CD14-positive monocyte (primary cell): ENCODE measurements around the gene KHDRBS2. TPM values are rescaled to one million over a fixed set of nuclear protein-coding genes. Genes with fewer than 3 reads are reported as not detected.

Experiments used
- DNase-seq, 3 donors: peaks; one replicate each; pipeline ENCODE4 v3.0.0-alpha.2; 2011 to 2022
- H2AFZ ChIP-seq: 2 replicates; pipeline ENCODE4 v1.6.0; 2012; ENCODE audit warnings: mild to moderate bottlenecking, low read depth, low read length, inconsistent platforms; ENCODE audit not compliant: insufficient read depth, poor library complexity, severe bottlenecking
- H3K27ac ChIP-seq, 2 donors: 1 replicate in 1 of 2; 2 replicates in 1 of 2; pipeline ENCODE4 v1.5.1; 2012 to 2013; ENCODE audit warnings: low read length in 2 of 2, control low read depth in 1 of 2, inconsistent platforms in 1 of 2, low read depth in 1 of 2, mild to moderate bottlenecking in 1 of 2
- H3K27me3 ChIP-seq, 2 donors: one replicate each; pipeline versions ENCODE4 v1.6.0 to v1.6.1; 2011 to 2013; ENCODE audit warnings: low read length in 2 of 2; ENCODE audit not compliant: control insufficient read depth in 2 of 2, insufficient read depth in 2 of 2
- H3K36me3 ChIP-seq, 2 donors: replicated peaks in 1 of 2; 1 replicate in 1 of 2; 2 replicates in 1 of 2; pipeline versions ENCODE4 v1.5.1 to v1.6.1; 2012 to 2013; ENCODE audit warnings: low read length in 2 of 2, control low read depth in 1 of 2, inconsistent platforms in 1 of 2, mild to moderate bottlenecking in 1 of 2; ENCODE audit not compliant: insufficient read depth in 2 of 2, control insufficient read depth in 1 of 2
- H3K4me1 ChIP-seq, 2 donors: 1 replicate in 1 of 2; 2 replicates in 1 of 2; pipeline versions ENCODE4 v1.5.1 to v1.6.1; 2012 to 2013; ENCODE audit warnings: low read length in 2 of 2, control low read depth in 1 of 2, inconsistent platforms in 1 of 2, mild to moderate bottlenecking in 1 of 2, moderate library complexity in 1 of 2; ENCODE audit not compliant: insufficient read depth in 2 of 2, control insufficient read depth in 1 of 2
- H3K4me2 ChIP-seq: replicated peaks from 2 replicates; pipeline ENCODE3; 2012; ENCODE audit warnings: low read length, moderate library complexity, mild to moderate bottlenecking; ENCODE audit not compliant: poor library complexity, severe bottlenecking; ENCODE audit errors: extremely low read depth
- H3K4me3 ChIP-seq, 3 experiments: fragments of 200-600 bp in 1 of 3; sonication (generic) in 1 of 3; replicated peaks in 1 of 3; 1 replicate in 2 of 3; 2 replicates in 1 of 3; pipeline ENCODE4 v1.5.1; 2011 to 2013; ENCODE audit warnings: low read length in 3 of 3, mild to moderate bottlenecking in 3 of 3, control low read depth in 2 of 3, low read depth in 2 of 3, inconsistent platforms in 1 of 3, moderate library complexity in 1 of 3
- H3K79me2 ChIP-seq: 2 replicates; pipeline ENCODE4 v1.6.0; 2012; ENCODE audit warnings: mild to moderate bottlenecking, control low read depth, inconsistent platforms, low read length, moderate library complexity; ENCODE audit not compliant: insufficient read depth
- H3K9ac ChIP-seq: 2 replicates; pipeline ENCODE4 v1.6.0; 2017; ENCODE audit warnings: low read length, mild to moderate bottlenecking; ENCODE audit not compliant: insufficient read depth, poor library complexity, severe bottlenecking
- H3K9me3 ChIP-seq, 2 donors: replicated peaks in 1 of 2; 1 replicate in 1 of 2; 2 replicates in 1 of 2; pipeline versions ENCODE4 v1.5.1 to v1.6.1; 2012 to 2013; ENCODE audit warnings: low read length in 2 of 2, control low read depth in 1 of 2; ENCODE audit not compliant: control insufficient read depth in 1 of 2, insufficient read depth in 1 of 2
- H4K20me1 ChIP-seq: 2 replicates; pipeline ENCODE4 v1.6.0; 2012; ENCODE audit warnings: mild to moderate bottlenecking, low read length, control low read depth, moderate library complexity; ENCODE audit not compliant: insufficient read depth
- H3K27ac Mint-ChIP-seq, 7 donors: one replicate each; pipeline ENCODE4 v1.8.0; 2020; ENCODE audit warnings: mild to moderate bottlenecking in 7 of 7, mixed read lengths in 7 of 7, moderate library complexity in 6 of 7, inconsistent platforms in 2 of 7
- H3K27me3 Mint-ChIP-seq, 3 donors: one replicate each; pipeline ENCODE4 v1.8.0; 2021 to 2022; ENCODE audit warnings: low read depth in 3 of 3, mild to moderate bottlenecking in 3 of 3, mixed read lengths in 3 of 3, moderate library complexity in 3 of 3, inconsistent platforms in 1 of 3
- H3K36me3 Mint-ChIP-seq, 2 donors: one replicate each; pipeline ENCODE4 v1.8.0; 2020; ENCODE audit warnings: mixed read lengths in 2 of 2, inconsistent platforms in 1 of 2, mild to moderate bottlenecking in 1 of 2
- H3K4me1 Mint-ChIP-seq: one replicate; pipeline ENCODE4 v1.8.0; 2020; ENCODE audit warnings: mild to moderate bottlenecking, mixed read lengths
- H3K4me3 Mint-ChIP-seq, 2 donors: one replicate each; pipeline ENCODE4 v1.8.0; 2020; ENCODE audit warnings: mild to moderate bottlenecking in 2 of 2, mixed read lengths in 2 of 2, moderate library complexity in 1 of 2
- H3K9me3 Mint-ChIP-seq, 7 donors: one replicate each; pipeline ENCODE4 v1.8.0; 2020 to 2022; ENCODE audit warnings: mixed read lengths in 7 of 7, mild to moderate bottlenecking in 6 of 7, moderate library complexity in 6 of 7, inconsistent platforms in 2 of 7
- WGBS: methylation state at CpG from one replicate; pipeline ENCODE4 v1.1.5; 2013; ENCODE audit warnings: missing lambda C conversion rate; ENCODE audit not compliant: insufficient coverage; 5-methylcytosine and 5-hydroxymethylcytosine counted together
- intact Hi-C, 2 donors: fragments of 100-400 bp; cut with micrococcal nuclease; formaldehyde crosslinking; loops; one replicate each; pipeline versions ENCODE4 v1.15.0 to v1.15.1; 2023
- polyA plus RNA-seq, 3 donors: library from polyadenylated mRNA; depleted of rRNA in 1 of 3; unstranded in 2 of 3; stranded (reverse) in 1 of 3; fragments of 300-500 nt in 2 of 3; fragments of >200 nt in 1 of 3; fragmentation: Illumina TruSeq in 2 of 3; gene quantifications; 1 replicate in 2 of 3; 2 replicates in 1 of 3; pipeline ENCODE4 v1.2.3, GENCODE V29; 2012 to 2021
- TF ChIP-seq, protein P1 (sequence below): fragments of 200-600 bp; IDR thresholded peaks from one replicate; pipeline ENCODE4 v1.8.0; 2022; ENCODE audit warnings: antibody characterized with exemption, mild to moderate bottlenecking

KHDRBS2 gene
- polyA plus RNA-seq, 3 donors: 0.09 to 0.57 (median 0.14) TPM

DNA sequence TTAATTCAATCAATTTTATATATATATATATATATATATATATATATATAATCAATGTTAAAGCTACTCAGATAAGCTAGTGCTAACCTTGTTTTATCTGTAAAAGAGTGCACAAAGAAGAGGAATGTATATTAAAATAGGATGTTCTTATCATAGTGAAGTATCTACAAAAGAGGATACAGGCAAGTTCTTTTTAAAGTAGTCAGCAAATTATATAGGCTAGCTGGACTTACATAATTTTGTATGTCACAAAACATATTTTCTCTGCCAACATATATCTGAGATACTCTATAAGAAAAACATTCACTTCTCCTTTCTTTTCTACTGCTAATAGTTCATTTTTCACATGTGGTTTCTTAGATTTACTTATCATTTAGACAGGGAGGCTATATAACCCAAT, 39.9 kb downstream of the KHDRBS2 start:
- Mint-ChIP-seq H3K9me3 (peaks cover 0 to 2% (median 0%) of the 10 kb centered on the region in 7 donors), H3K4me1 (no peaks in the 10 kb centered on the region), H3K4me3 (no peak overlapping the region), H3K36me3 (no peaks in the 10 kb centered on the region), H3K27me3 (no peaks in the 10 kb centered on the region), H3K27ac (no peak overlapping the region)
- no peak overlapping the region for H3K9ac ChIP-seq
- H3K9me3 ChIP-seq: no peaks in the 10 kb centered on the region
- intact Hi-C loops: no loop called here
- H3K36me3 ChIP-seq: no peaks in the 10 kb centered on the region
- no peaks in the 10 kb centered on the region for H4K20me1 ChIP-seq
- no peak overlapping the region for H2AFZ ChIP-seq
- no peaks in the 10 kb centered on the region for H3K79me2 ChIP-seq
- no peaks in the 10 kb centered on the region for H3K4me1 ChIP-seq
- no peak overlapping the region for H3K4me3 ChIP-seq
- H3K27me3 ChIP-seq: no peaks in the 10 kb centered on the region
- no peak overlapping the region for H3K4me2 ChIP-seq
- no peak for DNase-seq
- H3K27ac ChIP-seq: no peak overlapping the region
- TF ChIP-seq, protein P1, sequence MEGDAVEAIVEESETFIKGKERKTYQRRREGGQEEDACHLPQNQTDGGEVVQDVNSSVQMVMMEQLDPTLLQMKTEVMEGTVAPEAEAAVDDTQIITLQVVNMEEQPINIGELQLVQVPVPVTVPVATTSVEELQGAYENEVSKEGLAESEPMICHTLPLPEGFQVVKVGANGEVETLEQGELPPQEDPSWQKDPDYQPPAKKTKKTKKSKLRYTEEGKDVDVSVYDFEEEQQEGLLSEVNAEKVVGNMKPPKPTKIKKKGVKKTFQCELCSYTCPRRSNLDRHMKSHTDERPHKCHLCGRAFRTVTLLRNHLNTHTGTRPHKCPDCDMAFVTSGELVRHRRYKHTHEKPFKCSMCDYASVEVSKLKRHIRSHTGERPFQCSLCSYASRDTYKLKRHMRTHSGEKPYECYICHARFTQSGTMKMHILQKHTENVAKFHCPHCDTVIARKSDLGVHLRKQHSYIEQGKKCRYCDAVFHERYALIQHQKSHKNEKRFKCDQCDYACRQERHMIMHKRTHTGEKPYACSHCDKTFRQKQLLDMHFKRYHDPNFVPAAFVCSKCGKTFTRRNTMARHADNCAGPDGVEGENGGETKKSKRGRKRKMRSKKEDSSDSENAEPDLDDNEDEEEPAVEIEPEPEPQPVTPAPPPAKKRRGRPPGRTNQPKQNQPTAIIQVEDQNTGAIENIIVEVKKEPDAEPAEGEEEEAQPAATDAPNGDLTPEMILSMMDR: no peak

DNA sequence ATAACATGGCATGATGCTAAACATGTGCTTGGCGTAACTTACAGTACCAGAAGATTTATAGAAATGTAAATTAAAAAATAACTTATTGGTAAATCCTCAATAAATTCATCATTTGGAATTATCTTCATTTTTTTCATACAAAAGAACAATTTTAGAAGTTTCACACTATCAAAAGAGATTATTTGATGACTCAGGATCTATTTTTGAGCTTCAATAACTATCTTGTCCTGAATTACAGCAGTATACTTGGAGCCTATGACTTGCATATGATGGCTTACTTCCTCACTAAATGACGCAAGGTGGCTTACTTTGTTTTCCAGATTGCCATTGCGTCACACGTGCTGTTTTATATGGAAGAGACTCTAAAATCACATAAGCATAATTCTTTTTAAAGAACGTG, 49.2 kb downstream of the KHDRBS2 start:
- TF ChIP-seq, protein P1: no peak
- H2AFZ ChIP-seq: no peak overlapping the region
- Mint-ChIP-seq H3K9me3 (peaks cover 0 to 7% (median 2%) of the 10 kb centered on the region in 7 donors), H3K27me3 (no peaks in the 10 kb centered on the region), H3K36me3 (no peaks in the 10 kb centered on the region), H3K4me1 (no peaks in the 10 kb centered on the region), H3K4me3 (no peak overlapping the region), H3K27ac (no peak overlapping the region)
- no peaks in the 10 kb centered on the region for H4K20me1 ChIP-seq
- no peaks in the 10 kb centered on the region for H3K4me1 ChIP-seq
- peaks cover 0 to 5% of the 10 kb centered on the region in 2 donors for H3K9me3 ChIP-seq
- no peak overlapping the region for H3K9ac ChIP-seq
- H3K27me3 ChIP-seq: no peaks in the 10 kb centered on the region
- peak in 1 of 3 donors; percentile 0 for DNase-seq
- no peak overlapping the region for H3K27ac ChIP-seq
- H3K36me3 ChIP-seq: no peaks in the 10 kb centered on the region
- intact Hi-C loops: no loop called here
- H3K4me2 ChIP-seq: no peak overlapping the region
- no peaks in the 10 kb centered on the region for H3K79me2 ChIP-seq
- no CpG with 5 or more reads among the region's 5 CpGs for WGBS
- no peak overlapping the region for H3K4me3 ChIP-seq
